Keratinocyte (primary cell): ENCODE results near the gene MRC2.

Source experiments
- CTCF ChIP-seq, 3 experiments: IDR thresholded peaks in 1 of 3; conservative IDR thresholded peaks in 1 of 3; optimal IDR thresholded peaks in 1 of 3; 2 replicates in 2 of 3; 3 replicates in 1 of 3; pipeline versions ENCODE3 to v1.5.1; 2011; ENCODE audit warnings: low read length in 3 of 3, mild to moderate bottlenecking in 3 of 3, moderate library complexity in 2 of 3, control low read depth in 1 of 3, inconsistent platforms in 1 of 3; ENCODE audit not compliant: insufficient read depth in 2 of 3; ENCODE audit errors: extremely low read depth in 1 of 3
- EZH2 ChIP-seq: IDR thresholded peaks from one replicate; pipeline ENCODE4 v1.6.1; 2012; ENCODE audit warnings: inconsistent platforms, mild to moderate bottlenecking, low read length, moderate library complexity

GRCh38 chr17:62715882-62716390 lies 88.5 kb downstream of the MRC2 start:
- TF ChIP-seq CTCF (optimal IDR thresholded peaks at IDR 0.05 in 1 of 3, IDR thresholded peaks at IDR 0.05 in 1 of 3, conservative IDR thresholded peaks at IDR 0.05 in 1 of 3; ENCODE audit: extremely low read depth in 1 of 3, insufficient read depth in 2 of 3, low read length in 3 of 3): no peak
- TF ChIP-seq EZH2: no peak
